Progenitor cell of endocrine pancreas (in vitro differentiated cells): ENCODE results near the gene RNF217. TPM values are rescaled to one million over a fixed set of nuclear protein-coding genes. Genes with fewer than 3 reads are reported as not detected.

ENCODE experiments used
- DNase-seq: peaks from one replicate; pipeline ENCODE4 v3.0.0; 2021; ENCODE audit warnings: low spot score; ENCODE audit not compliant: unreplicated experiment
- H3K27ac Mint-ChIP-seq: 2 replicates; pipeline ENCODE4 v1.8.0; 2021; ENCODE audit warnings: mild to moderate bottlenecking, moderate library complexity, mixed read lengths
- H3K27me3 Mint-ChIP-seq: 2 replicates; pipeline ENCODE4 v1.8.0; 2021; ENCODE audit warnings: mixed read lengths
- H3K36me3 Mint-ChIP-seq: 2 replicates; pipeline ENCODE4 v1.8.0; 2022; ENCODE audit warnings: mixed read lengths; ENCODE audit not compliant: insufficient read depth
- H3K4me1 Mint-ChIP-seq: 2 replicates; pipeline ENCODE4 v1.8.0; 2021; ENCODE audit warnings: low read depth, mixed read lengths
- H3K4me3 Mint-ChIP-seq: 2 replicates; pipeline ENCODE4 v1.8.0; 2021; ENCODE audit warnings: low read depth, mild to moderate bottlenecking, moderate library complexity, mixed read lengths
- H3K9me3 Mint-ChIP-seq: 2 replicates; pipeline ENCODE4 v1.8.0; 2021; ENCODE audit warnings: low read depth, mixed read lengths
- total RNA-seq: library from RNA; stranded (reverse); gene quantifications from 2 replicates; pipeline ENCODE4 v1.2.1, GENCODE V29; 2021
- TF ChIP-seq, protein P1 (sequence below): fragments of 200-600 bp; sonication (generic); IDR thresholded peaks from one replicate; pipeline ENCODE4 v1.5.0; 2021; ENCODE audit warnings: antibody characterized with exemption, mild to moderate bottlenecking; ENCODE audit not compliant: unreplicated experiment

Gene RNF217
- total RNA-seq, 1 donor from 2014 or later, result 22.6 TPM

DNA sequence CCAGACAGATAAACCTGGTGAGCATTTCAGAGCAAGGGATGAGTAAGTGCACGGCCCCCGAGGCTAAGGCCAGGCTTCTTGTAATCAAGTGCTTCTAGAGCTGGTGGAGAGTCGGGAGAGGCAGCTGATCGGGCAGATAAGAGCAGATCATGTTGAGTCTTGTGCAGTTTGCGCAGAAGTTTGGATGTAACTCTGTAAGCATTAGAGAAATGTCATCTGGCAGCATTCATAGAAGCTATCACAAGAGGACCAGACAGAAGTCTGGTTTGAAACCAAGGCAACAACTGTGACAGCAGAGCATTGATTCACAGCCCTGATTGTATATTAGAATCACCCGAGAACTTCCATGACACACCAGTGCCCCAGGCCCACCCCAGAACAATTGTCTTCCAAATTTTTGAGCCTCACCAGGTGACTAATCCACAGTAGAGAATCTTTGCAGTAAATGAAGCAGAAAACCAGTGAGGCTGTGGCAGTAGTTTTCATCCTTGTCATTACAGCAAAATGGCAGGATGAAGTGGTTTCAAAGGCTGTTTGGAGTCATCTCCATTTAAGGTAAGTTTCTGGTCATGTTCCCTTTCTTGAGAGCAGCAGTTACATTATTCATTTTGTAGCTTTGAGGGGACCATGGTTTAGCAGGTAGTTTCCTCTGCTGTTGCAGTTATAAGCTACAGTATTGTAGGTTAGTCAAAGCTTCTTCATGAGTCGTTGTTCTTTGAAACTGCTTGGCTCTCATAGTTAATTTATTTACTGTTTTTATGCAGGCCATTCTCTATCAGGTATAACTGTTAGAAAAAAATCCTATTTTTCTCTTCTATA lies 84.1 kb downstream of the RNF217 start:
- H3K36me3 Mint-ChIP-seq, result peaks cover 5% of the 10 kb centered on the region
- H3K4me1 Mint-ChIP-seq, result peaks cover 27% of the 10 kb centered on the region
- H3K9me3 Mint-ChIP-seq, result no peaks in the 10 kb centered on the region
- H3K4me3 Mint-ChIP-seq, result no peak overlapping the region
- no peak overlapping the region for H3K27ac Mint-ChIP-seq
- no peak for DNase-seq
- H3K27me3 Mint-ChIP-seq, result no peaks in the 10 kb centered on the region
- TF ChIP-seq, protein P1, sequence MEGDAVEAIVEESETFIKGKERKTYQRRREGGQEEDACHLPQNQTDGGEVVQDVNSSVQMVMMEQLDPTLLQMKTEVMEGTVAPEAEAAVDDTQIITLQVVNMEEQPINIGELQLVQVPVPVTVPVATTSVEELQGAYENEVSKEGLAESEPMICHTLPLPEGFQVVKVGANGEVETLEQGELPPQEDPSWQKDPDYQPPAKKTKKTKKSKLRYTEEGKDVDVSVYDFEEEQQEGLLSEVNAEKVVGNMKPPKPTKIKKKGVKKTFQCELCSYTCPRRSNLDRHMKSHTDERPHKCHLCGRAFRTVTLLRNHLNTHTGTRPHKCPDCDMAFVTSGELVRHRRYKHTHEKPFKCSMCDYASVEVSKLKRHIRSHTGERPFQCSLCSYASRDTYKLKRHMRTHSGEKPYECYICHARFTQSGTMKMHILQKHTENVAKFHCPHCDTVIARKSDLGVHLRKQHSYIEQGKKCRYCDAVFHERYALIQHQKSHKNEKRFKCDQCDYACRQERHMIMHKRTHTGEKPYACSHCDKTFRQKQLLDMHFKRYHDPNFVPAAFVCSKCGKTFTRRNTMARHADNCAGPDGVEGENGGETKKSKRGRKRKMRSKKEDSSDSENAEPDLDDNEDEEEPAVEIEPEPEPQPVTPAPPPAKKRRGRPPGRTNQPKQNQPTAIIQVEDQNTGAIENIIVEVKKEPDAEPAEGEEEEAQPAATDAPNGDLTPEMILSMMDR, result no peak

DNA sequence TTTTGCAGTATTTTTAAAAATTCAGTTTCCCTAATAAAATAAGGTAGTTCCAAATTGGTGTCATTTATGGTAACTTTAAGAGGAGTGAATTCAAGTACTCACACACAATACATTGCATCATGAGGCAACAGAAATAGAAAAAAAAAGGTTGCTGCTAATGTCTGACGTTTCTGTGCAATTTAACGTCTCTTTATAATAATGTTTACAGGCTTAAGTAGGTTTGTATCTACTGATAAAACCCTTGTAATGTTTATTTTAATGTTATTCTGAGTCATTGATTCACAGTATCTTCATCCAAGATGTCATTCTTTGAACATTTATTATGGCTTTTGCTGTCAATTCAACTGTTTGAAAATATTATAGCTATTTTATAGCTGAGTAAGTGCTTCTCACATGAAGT lies 86.0 kb downstream of the RNF217 start:
- TF ChIP-seq, protein P1, result no peak
- peaks cover 29% of the 10 kb centered on the region for H3K4me1 Mint-ChIP-seq
- peaks cover 5% of the 10 kb centered on the region for H3K36me3 Mint-ChIP-seq
- H3K27me3 Mint-ChIP-seq, result no peaks in the 10 kb centered on the region
- no peak overlapping the region for H3K27ac Mint-ChIP-seq
- no peaks in the 10 kb centered on the region for H3K9me3 Mint-ChIP-seq
- H3K4me3 Mint-ChIP-seq, result no peak overlapping the region
- no peak for DNase-seq

DNA sequence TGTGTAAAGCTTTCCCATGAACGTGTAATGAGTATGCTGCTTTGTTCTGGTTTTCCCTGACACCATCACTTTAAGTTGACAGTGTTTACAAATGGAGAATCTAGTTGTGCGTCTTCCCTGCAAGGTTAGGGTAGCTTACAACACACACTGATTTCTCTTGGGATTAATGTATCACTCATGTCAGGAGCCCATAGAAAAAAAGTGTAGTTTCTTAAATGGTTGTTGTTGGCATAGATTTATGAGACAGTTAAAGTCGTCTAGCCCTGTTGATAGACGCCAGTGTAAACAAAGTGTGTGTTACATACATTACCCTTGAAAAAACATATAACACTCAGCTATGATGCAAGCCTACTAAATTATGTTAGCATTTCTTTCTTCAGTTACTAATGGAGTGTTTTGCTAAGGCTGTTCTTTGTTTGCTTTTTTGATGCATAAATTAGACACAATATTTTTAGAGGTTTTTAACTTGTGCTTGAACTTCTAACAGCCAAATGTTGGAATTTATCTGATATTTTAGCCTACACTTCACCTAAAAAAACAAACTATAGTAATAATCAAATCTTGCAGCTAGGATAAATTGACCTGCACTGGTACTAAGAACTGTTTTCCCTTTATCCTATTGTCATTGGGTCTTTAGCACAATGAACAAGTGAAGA lies 88.6 kb downstream of the RNF217 start:
- Mint-ChIP-seq H3K4me1 (peaks cover 29% of the 10 kb centered on the region), H3K27me3 (no peaks in the 10 kb centered on the region), H3K27ac (peak overlapping the region; percentile 57), H3K4me3 (no peak overlapping the region), H3K36me3 (peaks cover 3% of the 10 kb centered on the region), H3K9me3 (no peaks in the 10 kb centered on the region)
- TF ChIP-seq, protein P1, result no peak
- DNase-seq, result no peak

DNA sequence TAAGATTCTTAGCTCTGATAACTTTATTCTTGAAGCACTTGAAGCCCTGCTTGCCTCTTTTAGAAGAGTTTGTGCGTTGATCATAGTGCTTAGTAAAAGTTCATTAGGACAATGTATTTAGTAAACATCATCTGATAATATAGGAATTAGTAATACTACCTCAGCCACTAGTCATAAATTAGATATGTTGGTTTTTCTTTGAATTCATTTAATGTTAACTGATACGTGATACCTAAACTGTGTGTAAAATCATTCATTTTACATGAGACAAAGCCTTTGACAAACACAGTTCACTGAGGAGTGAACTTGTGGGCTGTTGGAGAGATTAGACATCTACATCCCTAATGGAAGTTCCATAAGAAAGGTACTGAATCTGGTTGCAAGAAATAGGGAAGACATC lies 91.6 kb downstream of the RNF217 start:
- no peak for DNase-seq
- Mint-ChIP-seq H3K4me3 (no peak overlapping the region), H3K9me3 (no peaks in the 10 kb centered on the region), H3K27me3 (no peaks in the 10 kb centered on the region), H3K36me3 (peaks cover 3% of the 10 kb centered on the region), H3K4me1 (peaks cover 24% of the 10 kb centered on the region), H3K27ac (no peak overlapping the region)
- TF ChIP-seq, protein P1, result no peak

DNA sequence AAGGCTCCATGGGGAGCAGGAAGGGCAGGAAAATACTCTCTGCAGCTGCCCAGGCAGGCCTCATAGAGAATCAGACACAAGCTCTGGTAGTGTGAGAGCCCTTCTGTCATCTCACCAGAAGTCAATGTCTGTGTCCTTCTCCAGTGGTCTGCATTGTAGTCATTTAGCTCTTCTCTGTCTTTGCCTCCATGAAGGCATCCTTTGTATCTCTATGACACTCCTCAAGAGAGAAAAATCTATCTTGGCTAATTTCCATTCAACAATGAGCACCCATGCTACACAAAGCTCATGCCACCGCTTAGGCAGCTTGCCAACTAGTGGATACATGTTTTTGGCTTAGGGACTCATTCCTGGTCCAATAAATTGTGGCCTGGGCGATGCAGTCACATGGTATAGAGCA lies 92.1 kb downstream of the RNF217 start:
- H3K4me3 Mint-ChIP-seq, result no peak overlapping the region
- H3K4me1 Mint-ChIP-seq, result peaks cover 19% of the 10 kb centered on the region
- H3K27me3 Mint-ChIP-seq, result no peaks in the 10 kb centered on the region
- peaks cover 3% of the 10 kb centered on the region for H3K36me3 Mint-ChIP-seq
- H3K9me3 Mint-ChIP-seq, result no peaks in the 10 kb centered on the region
- DNase-seq, result no peak
- H3K27ac Mint-ChIP-seq, result peak overlapping the region; percentile 15
- TF ChIP-seq, protein P1, result no peak
